GM19438 (cell line): ENCODE data around the gene CLCNKB.
"Not testable (repeated sequence)": the region's sequence is repeated elsewhere in the genome, so short reads cannot be mapped to it uniquely, and the experiment has no call there.

Experiments
- ATAC-seq: cut with Tn5 transposase; IDR thresholded peaks from one replicate; pipeline ENCODE4 v1.9.1; 2021; ENCODE audit warnings: low read depth; ENCODE audit not compliant: unreplicated experiment

The CLCNKB gene

GRCh38 chr1:16055613-16056520 is 12.3 kb downstream of the CLCNKB start:
- no peak for ATAC-seq

GRCh38 chr1:16056521-16056912 is 12.9 kb downstream of the CLCNKB start:
- not testable (repeated sequence) for ATAC-seq

GRCh38 chr1:16057314-16057915 is 13.8 kb downstream of the CLCNKB start:
- not testable (repeated sequence) for ATAC-seq

- ATAC-seq, result not testable (repeated sequence)
These were observed 15.0 kb downstream of the CLCNKB start for GRCh38 chr1:16058394-16059120.

GRCh38 chr1:16061266-16061665 is 17.7 kb downstream of the CLCNKB start:
- no peak for ATAC-seq

- ATAC-seq, result not testable (repeated sequence)
These were observed 18.6 kb downstream of the CLCNKB start for GRCh38 chr1:16061989-16062686.

GRCh38 chr1:16062687-16063075 is 19.1 kb downstream of the CLCNKB start:
- ATAC-seq, result not testable (repeated sequence)

GRCh38 chr1:16063226-16063829 is 19.7 kb downstream of the CLCNKB start:
- no peak for ATAC-seq

GRCh38 chr1:16063921-16064320 is 20.3 kb downstream of the CLCNKB start:
- no peak for ATAC-seq

GRCh38 chr1:16064536-16065268 is 21.1 kb downstream of the CLCNKB start:
- ATAC-seq, result no peak

- no peak for ATAC-seq
These were observed 21.6 kb downstream of the CLCNKB start for GRCh38 chr1:16065269-16065576.

GRCh38 chr1:16066245-16066644 is 22.7 kb downstream of the CLCNKB start:
- ATAC-seq, result no peak

GRCh38 chr1:16067127-16067768 is 23.7 kb downstream of the CLCNKB start:
- no peak for ATAC-seq

GRCh38 chr1:16067933-16068332 is 24.4 kb downstream of the CLCNKB start:
- ATAC-seq, result no peak

- ATAC-seq, result no peak
These were observed 25.0 kb downstream of the CLCNKB start for GRCh38 chr1:16068356-16069270.

- no peak for ATAC-seq
These were observed 27.2 kb downstream of the CLCNKB start for GRCh38 chr1:16070640-16071355.

GRCh38 chr1:16071614-16072013 is 28.0 kb downstream of the CLCNKB start:
- ATAC-seq, result no peak

GRCh38 chr1:16072095-16072494 is 28.5 kb downstream of the CLCNKB start:
- ATAC-seq, result no peak
